Measurements from ENCODE around the gene ANO3. TPM values are rescaled to one million over a fixed set of nuclear protein-coding genes. Genes with fewer than 3 reads are reported as not detected.

Gene ANO3
- total and polyA plus RNA-seq, 4 donors: 0.02 to 0.63 (median 0.16) TPM

DNA sequence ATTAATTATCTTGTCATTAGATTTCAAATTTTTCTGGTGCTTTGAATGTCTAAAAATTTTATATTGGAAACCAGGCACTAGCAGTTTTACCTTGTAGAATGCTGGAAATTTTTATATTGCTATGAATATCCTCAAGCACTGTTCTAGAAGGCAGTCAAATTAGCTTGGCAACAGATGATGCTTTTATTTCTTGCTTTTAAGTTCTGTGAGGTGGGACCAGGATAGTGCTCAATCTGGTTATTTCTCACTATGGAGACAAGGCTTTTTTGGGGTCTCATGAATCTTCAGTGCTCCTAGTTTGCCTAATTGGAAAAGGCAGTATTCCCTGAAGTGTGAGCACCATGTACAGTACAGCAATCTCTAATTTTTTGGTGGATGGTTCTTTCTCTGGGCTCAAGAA, 27.1 kb downstream of the ANO3 start:
- DNase-seq (no peak), ATAC-seq (ENCODE audit: insufficient read depth, low FRiP score) (no peak)
- no peaks in the 10 kb centered on the region for H3K4me1 ChIP-seq (ENCODE audit: control insufficient read depth in 5 of 5, insufficient read depth in 5 of 5, low read length in 5 of 5)
- H3K4me3 ChIP-seq: no peak overlapping the region
- H3K27me3 ChIP-seq (ENCODE audit: control insufficient read depth in 3 of 3, insufficient read depth in 3 of 3, low read length in 2 of 3): no peaks in the 10 kb centered on the region
- peaks cover 0 to 3% (median 0%) of the 10 kb centered on the region in 4 donors for H3K9me3 ChIP-seq (ENCODE audit: control insufficient read depth in 4 of 4, insufficient read depth in 3 of 4, low read length in 3 of 4)
- TF ChIP-seq, protein P1, sequence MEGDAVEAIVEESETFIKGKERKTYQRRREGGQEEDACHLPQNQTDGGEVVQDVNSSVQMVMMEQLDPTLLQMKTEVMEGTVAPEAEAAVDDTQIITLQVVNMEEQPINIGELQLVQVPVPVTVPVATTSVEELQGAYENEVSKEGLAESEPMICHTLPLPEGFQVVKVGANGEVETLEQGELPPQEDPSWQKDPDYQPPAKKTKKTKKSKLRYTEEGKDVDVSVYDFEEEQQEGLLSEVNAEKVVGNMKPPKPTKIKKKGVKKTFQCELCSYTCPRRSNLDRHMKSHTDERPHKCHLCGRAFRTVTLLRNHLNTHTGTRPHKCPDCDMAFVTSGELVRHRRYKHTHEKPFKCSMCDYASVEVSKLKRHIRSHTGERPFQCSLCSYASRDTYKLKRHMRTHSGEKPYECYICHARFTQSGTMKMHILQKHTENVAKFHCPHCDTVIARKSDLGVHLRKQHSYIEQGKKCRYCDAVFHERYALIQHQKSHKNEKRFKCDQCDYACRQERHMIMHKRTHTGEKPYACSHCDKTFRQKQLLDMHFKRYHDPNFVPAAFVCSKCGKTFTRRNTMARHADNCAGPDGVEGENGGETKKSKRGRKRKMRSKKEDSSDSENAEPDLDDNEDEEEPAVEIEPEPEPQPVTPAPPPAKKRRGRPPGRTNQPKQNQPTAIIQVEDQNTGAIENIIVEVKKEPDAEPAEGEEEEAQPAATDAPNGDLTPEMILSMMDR (IDR thresholded peaks at IDR 0.05; ENCODE audit: control extremely low read depth, extremely low read depth): no peak
- no peak overlapping the region for H3K27ac ChIP-seq (ENCODE audit: low read depth in 1 of 2, low read length in 1 of 2)
- no peaks in the 10 kb centered on the region for H3K36me3 ChIP-seq (ENCODE audit: control insufficient read depth in 4 of 4, insufficient read depth in 4 of 4, low read length in 4 of 4)
- H3K9ac ChIP-seq (ENCODE audit: insufficient read depth in 1 of 2, low read length in 2 of 2): no peak overlapping the region

DNA sequence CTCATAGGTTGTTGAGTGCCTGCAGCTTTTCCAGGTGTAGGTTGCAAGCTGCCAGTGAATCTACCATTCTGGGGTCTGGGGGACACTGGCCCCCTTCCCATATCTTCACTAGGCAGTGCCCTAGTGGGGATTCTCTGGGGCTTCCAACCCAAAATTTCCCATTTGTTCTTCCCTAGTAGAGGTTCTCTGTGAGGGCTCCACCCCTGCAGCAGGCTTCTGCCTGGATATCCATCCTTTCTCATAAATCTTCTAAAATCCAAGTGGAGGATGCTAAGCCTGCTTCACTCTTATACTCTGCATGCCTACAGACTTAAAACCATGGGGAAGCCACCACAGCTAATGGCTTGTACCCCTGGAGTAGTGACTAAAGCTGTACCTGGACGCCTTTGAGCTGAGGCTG, 33.4 kb downstream of the ANO3 start:
- Histone ChIP-seq H3K4me3 (no peak overlapping the region), H3K27ac (ENCODE audit: low read depth in 1 of 2, low read length in 1 of 2) (no peak overlapping the region), H3K27me3 (ENCODE audit: control insufficient read depth in 3 of 3, insufficient read depth in 3 of 3, low read length in 2 of 3) (no peaks in the 10 kb centered on the region), H3K4me1 (ENCODE audit: control insufficient read depth in 5 of 5, insufficient read depth in 5 of 5, low read length in 5 of 5) (no peaks in the 10 kb centered on the region), H3K9ac (ENCODE audit: insufficient read depth in 1 of 2, low read length in 2 of 2) (no peak overlapping the region), H3K36me3 (ENCODE audit: control insufficient read depth in 4 of 4, insufficient read depth in 4 of 4, low read length in 4 of 4) (no peaks in the 10 kb centered on the region), H3K9me3 (ENCODE audit: control insufficient read depth in 4 of 4, insufficient read depth in 3 of 4, low read length in 3 of 4) (peaks cover 0 to 8% (median 5%) of the 10 kb centered on the region in 4 donors)
- DNase-seq (no peak), ATAC-seq (ENCODE audit: insufficient read depth, low FRiP score) (no peak)
- 91 to 93% methylated on average over 1 of the region's 1 CpG for WGBS, 2 donors
- TF ChIP-seq, protein P1 (IDR thresholded peaks at IDR 0.05; ENCODE audit: control extremely low read depth, extremely low read depth): no peak

DNA sequence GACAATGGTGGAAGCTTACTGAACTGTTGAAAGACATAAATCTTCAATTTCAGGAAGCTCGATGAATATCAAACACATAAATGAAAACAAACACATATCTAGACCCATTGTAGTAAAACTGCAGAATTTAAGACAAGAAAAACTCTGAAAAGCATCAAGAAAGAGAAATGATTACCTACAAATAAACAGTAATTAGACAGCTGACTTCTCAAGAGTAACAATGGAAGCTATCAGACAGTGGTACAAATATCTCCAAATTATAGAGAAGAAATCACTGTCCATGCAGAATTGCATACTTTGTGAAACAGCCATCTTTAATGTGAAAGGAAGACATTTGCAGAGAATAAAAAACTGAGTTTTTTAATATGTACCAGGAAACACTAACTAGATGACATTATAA, 45.7 kb downstream of the ANO3 start:
- Histone ChIP-seq H3K9me3 (ENCODE audit: control insufficient read depth in 4 of 4, insufficient read depth in 3 of 4, low read length in 3 of 4) (peaks cover 0 to 7% (median 4%) of the 10 kb centered on the region in 4 donors), H3K4me3 (no peak overlapping the region), H3K27me3 (ENCODE audit: control insufficient read depth in 3 of 3, insufficient read depth in 3 of 3, low read length in 2 of 3) (no peaks in the 10 kb centered on the region), H3K27ac (ENCODE audit: low read depth in 1 of 2, low read length in 1 of 2) (no peak overlapping the region), H3K36me3 (ENCODE audit: control insufficient read depth in 4 of 4, insufficient read depth in 4 of 4, low read length in 4 of 4) (no peaks in the 10 kb centered on the region), H3K9ac (ENCODE audit: insufficient read depth in 1 of 2, low read length in 2 of 2) (no peak overlapping the region), H3K4me1 (ENCODE audit: control insufficient read depth in 5 of 5, insufficient read depth in 5 of 5, low read length in 5 of 5) (no peaks in the 10 kb centered on the region)
- no peak for ATAC-seq (ENCODE audit: insufficient read depth, low FRiP score)
- 83 to 94% methylated on average over 1 of the region's 1 CpG for WGBS, 2 donors
- TF ChIP-seq, protein P1 (IDR thresholded peaks at IDR 0.05; ENCODE audit: control extremely low read depth, extremely low read depth): no peak
- no peak for DNase-seq

DNA sequence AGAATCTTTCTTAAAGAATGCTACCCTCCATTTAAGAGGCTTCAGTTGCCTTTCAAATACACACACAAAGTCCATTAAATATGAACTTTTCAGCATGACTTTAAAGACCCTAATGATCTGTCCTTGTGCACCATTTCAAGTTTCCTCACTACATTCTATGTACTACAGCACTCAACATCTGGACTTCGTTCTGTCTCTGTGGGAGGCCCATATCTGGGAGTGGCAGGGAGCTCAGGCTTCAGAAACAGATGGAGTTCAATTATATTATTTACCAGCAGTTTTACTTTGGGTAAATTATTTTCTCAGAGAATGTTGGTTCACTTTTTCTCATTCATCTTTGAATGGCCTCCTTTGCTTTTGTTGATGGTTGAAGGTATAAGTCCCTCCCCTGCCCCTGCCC, 67.4 kb downstream of the ANO3 start:
- Histone ChIP-seq H3K9ac (ENCODE audit: insufficient read depth in 1 of 2, low read length in 2 of 2) (no peak overlapping the region), H3K27ac (ENCODE audit: low read depth in 1 of 2, low read length in 1 of 2) (no peak overlapping the region), H3K4me1 (ENCODE audit: control insufficient read depth in 5 of 5, insufficient read depth in 5 of 5, low read length in 5 of 5) (no peaks in the 10 kb centered on the region), H3K27me3 (ENCODE audit: control insufficient read depth in 3 of 3, insufficient read depth in 3 of 3, low read length in 2 of 3) (no peaks in the 10 kb centered on the region), H3K9me3 (ENCODE audit: control insufficient read depth in 4 of 4, insufficient read depth in 3 of 4, low read length in 3 of 4) (peaks cover 0 to 5% (median 0%) of the 10 kb centered on the region in 4 donors), H3K36me3 (ENCODE audit: control insufficient read depth in 4 of 4, insufficient read depth in 4 of 4, low read length in 4 of 4) (no peaks in the 10 kb centered on the region), H3K4me3 (no peak overlapping the region)
- DNase-seq (no peak), ATAC-seq (ENCODE audit: insufficient read depth, low FRiP score) (no peak)
- TF ChIP-seq, protein P1 (IDR thresholded peaks at IDR 0.05; ENCODE audit: control extremely low read depth, extremely low read depth): no peak
- 55 to 72% methylated on average over 1 of the region's 1 CpG for WGBS, 2 donors

Measured in lung (tissue), 12 donors.